Measurements from ENCODE around the gene HNF1B.

Gene HNF1B

GRCh38 chr17:37698911-37699255 is 46.0 kb downstream of the HNF1B start:
- no peak overlapping the region for H3K27ac ChIP-seq (ENCODE audit: low read length)
- no peaks in the 10 kb centered on the region for H3K27me3 ChIP-seq (replicated peaks; ENCODE audit: insufficient read depth, low read length)

GRCh38 chr17:37698132-37698910 is 46.5 kb downstream of the HNF1B start:
- H3K4me3 ChIP-seq (ENCODE audit: low read length): no peak overlapping the region
- no peak for TF ChIP-seq CTCF (IDR thresholded peaks at IDR 0.05; ENCODE audit: low read length)
- no peak for TF ChIP-seq EZH2phosphoT487 (IDR thresholded peaks at IDR 0.05; ENCODE audit: low read length)
- TF ChIP-seq EZH2 (optimal IDR thresholded peaks at IDR 0.05; ENCODE audit: low read depth, low read length): no peak
- no peak overlapping the region for H3K9ac ChIP-seq (ENCODE audit: low read length)
- no peaks in the 10 kb centered on the region for H3K36me3 ChIP-seq (replicated peaks; ENCODE audit: insufficient read depth, low read length)
- no peaks in the 10 kb centered on the region for H4K20me1 ChIP-seq (ENCODE audit: insufficient read depth, low read length)
- H2AFZ ChIP-seq (ENCODE audit: low read length): no peak overlapping the region
- H3K4me2 ChIP-seq (ENCODE audit: low read depth, low read length): no peak overlapping the region
- DNase-seq: no peak
- H3K27ac ChIP-seq (ENCODE audit: low read length): no peak overlapping the region
- no peaks in the 10 kb centered on the region for H3F3A ChIP-seq (ENCODE audit: insufficient read depth, low read length)
- no peaks in the 10 kb centered on the region for H3K79me2 ChIP-seq (ENCODE audit: low read length)
- no peaks in the 10 kb centered on the region for H3K9me3 ChIP-seq (replicated peaks; ENCODE audit: insufficient read depth, low read length)
- no peaks in the 10 kb centered on the region for H3K27me3 ChIP-seq (replicated peaks; ENCODE audit: insufficient read depth, low read length)
- no peaks in the 10 kb centered on the region for H3K9me2 ChIP-seq (replicated peaks; ENCODE audit: insufficient read depth, low read length)
- peaks cover 16% of the 10 kb centered on the region; the same call in 1 of the 2 replicates for H3K4me1 ChIP-seq (ENCODE audit: low read length)

More at GRCh38 chr17:37698911-37699255, 46.0 kb downstream of the HNF1B start:
- no peaks in the 10 kb centered on the region for H3K9me2 ChIP-seq (replicated peaks; ENCODE audit: insufficient read depth, low read length)
- H3K36me3 ChIP-seq (replicated peaks; ENCODE audit: insufficient read depth, low read length): no peaks in the 10 kb centered on the region
- no peak overlapping the region for H3K4me3 ChIP-seq (ENCODE audit: low read length)
- H3K4me1 ChIP-seq (ENCODE audit: low read length): peaks cover 16% of the 10 kb centered on the region; the same call in 1 of the 2 replicates
- no peaks in the 10 kb centered on the region for H4K20me1 ChIP-seq (ENCODE audit: insufficient read depth, low read length)
- H3K4me2 ChIP-seq (ENCODE audit: low read depth, low read length): no peak overlapping the region
- no peaks in the 10 kb centered on the region for H3K79me2 ChIP-seq (ENCODE audit: low read length)
- TF ChIP-seq EZH2phosphoT487 (IDR thresholded peaks at IDR 0.05; ENCODE audit: low read length): no peak
- no peak for TF ChIP-seq EZH2 (optimal IDR thresholded peaks at IDR 0.05; ENCODE audit: low read depth, low read length)
- TF ChIP-seq CTCF (IDR thresholded peaks at IDR 0.05; ENCODE audit: low read length): no peak
- DNase-seq: no peak
- no peaks in the 10 kb centered on the region for H3K9me3 ChIP-seq (replicated peaks; ENCODE audit: insufficient read depth, low read length)
- H2AFZ ChIP-seq (ENCODE audit: low read length): no peak overlapping the region
- no peaks in the 10 kb centered on the region for H3F3A ChIP-seq (ENCODE audit: insufficient read depth, low read length)
- no peak overlapping the region for H3K9ac ChIP-seq (ENCODE audit: low read length)

GRCh38 chr17:37697381-37697780 is 47.5 kb downstream of the HNF1B start:
- H3F3A ChIP-seq (ENCODE audit: insufficient read depth, low read length): no peaks in the 10 kb centered on the region
- TF ChIP-seq EZH2phosphoT487 (IDR thresholded peaks at IDR 0.05; ENCODE audit: low read length) (no peak), EZH2 (optimal IDR thresholded peaks at IDR 0.05; ENCODE audit: low read depth, low read length) (no peak)

GRCh38 chr17:37696366-37696765 is 48.5 kb downstream of the HNF1B start:
- Histone ChIP-seq H3K36me3 (replicated peaks; ENCODE audit: insufficient read depth, low read length) (no peaks in the 10 kb centered on the region), H3K9me3 (replicated peaks; ENCODE audit: insufficient read depth, low read length) (no peaks in the 10 kb centered on the region), H3K4me1 (ENCODE audit: low read length) (0 out of 2 replicates have a peak, but pooled peaks cover 2% of the 10 kb centered on the region), H3K79me2 (ENCODE audit: low read length) (no peaks in the 10 kb centered on the region), H3F3A (ENCODE audit: insufficient read depth, low read length) (no peaks in the 10 kb centered on the region), H4K20me1 (ENCODE audit: insufficient read depth, low read length) (no peaks in the 10 kb centered on the region), H3K9me2 (replicated peaks; ENCODE audit: insufficient read depth, low read length) (no peaks in the 10 kb centered on the region), H3K27ac (ENCODE audit: low read length) (no peak overlapping the region), H3K9ac (ENCODE audit: low read length) (no peak overlapping the region), H3K27me3 (replicated peaks; ENCODE audit: insufficient read depth, low read length) (no peaks in the 10 kb centered on the region), H3K4me3 (ENCODE audit: low read length) (no peak overlapping the region), H2AFZ (ENCODE audit: low read length) (no peak overlapping the region), H3K4me2 (ENCODE audit: low read depth, low read length) (no peak overlapping the region)
- TF ChIP-seq EZH2 (optimal IDR thresholded peaks at IDR 0.05; ENCODE audit: low read depth, low read length) (no peak), CTCF (IDR thresholded peaks at IDR 0.05; ENCODE audit: low read length) (no peak), EZH2phosphoT487 (IDR thresholded peaks at IDR 0.05; ENCODE audit: low read length) (no peak)
- no peak for DNase-seq

More at GRCh38 chr17:37697381-37697780, 47.5 kb downstream of the HNF1B start:
- no peak for DNase-seq
- H3K27ac ChIP-seq (ENCODE audit: low read length): no peak overlapping the region
- H3K4me2 ChIP-seq (ENCODE audit: low read depth, low read length): no peak overlapping the region
- no peaks in the 10 kb centered on the region for H3K9me2 ChIP-seq (replicated peaks; ENCODE audit: insufficient read depth, low read length)
- H3K9ac ChIP-seq (ENCODE audit: low read length): no peak overlapping the region
- H4K20me1 ChIP-seq (ENCODE audit: insufficient read depth, low read length): no peaks in the 10 kb centered on the region
- H3K4me3 ChIP-seq (ENCODE audit: low read length): no peak overlapping the region
- H3K36me3 ChIP-seq (replicated peaks; ENCODE audit: insufficient read depth, low read length): no peaks in the 10 kb centered on the region
- H3K9me3 ChIP-seq (replicated peaks; ENCODE audit: insufficient read depth, low read length): no peaks in the 10 kb centered on the region
- no peak overlapping the region for H2AFZ ChIP-seq (ENCODE audit: low read length)
- peaks cover 12% of the 10 kb centered on the region; the same call in 1 of the 2 replicates for H3K4me1 ChIP-seq (ENCODE audit: low read length)
- no peaks in the 10 kb centered on the region for H3K79me2 ChIP-seq (ENCODE audit: low read length)
- H3K27me3 ChIP-seq (replicated peaks; ENCODE audit: insufficient read depth, low read length): no peaks in the 10 kb centered on the region
